Measurements from ENCODE around the gene PAX4. TPM values are rescaled to one million over a fixed set of nuclear protein-coding genes. Genes with fewer than 3 reads are reported as not detected.

Gene PAX4
- total RNA-seq, 2 donors from 2014 or later: not detected

- Histone ChIP-seq H3K36me3 (no peaks in the 10 kb centered on the region), H3K4me1 (ENCODE audit: control insufficient read depth in 1 of 2, low read depth in 2 of 2) (no peaks in the 10 kb centered on the region), H3K4me3 (no peak overlapping the region), H3K27ac (no peak overlapping the region), H3K27me3 (replicated peaks; ENCODE audit: insufficient read depth) (no peaks in the 10 kb centered on the region), H3K9me3 (no peaks in the 10 kb centered on the region)
- no peak for ATAC-seq (ENCODE audit: insufficient number of reproducible peaks, low FRiP score, low read depth)
- DNase-seq (ENCODE audit: low spot score): no peak
- TF ChIP-seq CTCF (IDR thresholded peaks at IDR 0.05): no peak
These were observed 833 bp upstream of the PAX4 start for GRCh38 chr7:127618775-127619174.

GRCh38 chr7:127616724-127617123 lies 1.2 kb downstream of the PAX4 start:
- DNase-seq (ENCODE audit: low spot score) (no peak), ATAC-seq (ENCODE audit: insufficient number of reproducible peaks, low FRiP score, low read depth) (no peak)
- Histone ChIP-seq H3K27me3 (replicated peaks; ENCODE audit: insufficient read depth) (no peaks in the 10 kb centered on the region), H3K4me1 (ENCODE audit: control insufficient read depth in 1 of 2, low read depth in 2 of 2) (no peaks in the 10 kb centered on the region), H3K9me3 (no peaks in the 10 kb centered on the region), H3K4me3 (no peak overlapping the region), H3K27ac (no peak overlapping the region), H3K36me3 (no peaks in the 10 kb centered on the region)
- TF ChIP-seq CTCF (IDR thresholded peaks at IDR 0.05): no peak

GRCh38 chr7:127612263-127612662 lies 5.7 kb downstream of the PAX4 start:
- Histone ChIP-seq H3K9me3 (peaks cover 5% of the 10 kb centered on the region), H3K27ac (no peak overlapping the region), H3K4me1 (ENCODE audit: control insufficient read depth in 1 of 2, low read depth in 2 of 2) (no peaks in the 10 kb centered on the region), H3K36me3 (no peaks in the 10 kb centered on the region), H3K4me3 (no peak overlapping the region), H3K27me3 (replicated peaks; ENCODE audit: insufficient read depth) (no peaks in the 10 kb centered on the region)
- TF ChIP-seq CTCF (IDR thresholded peaks at IDR 0.05): no peak
- ATAC-seq (ENCODE audit: insufficient number of reproducible peaks, low FRiP score, low read depth) (no peak), DNase-seq (ENCODE audit: low spot score) (no peak)

- H3K4me3 ChIP-seq: no peak overlapping the region
- no peaks in the 10 kb centered on the region for H3K4me1 ChIP-seq (ENCODE audit: control insufficient read depth in 1 of 2, low read depth in 2 of 2)
- DNase-seq (ENCODE audit: low spot score) (no peak), ATAC-seq (ENCODE audit: insufficient number of reproducible peaks, low FRiP score, low read depth) (no peak)
- no peaks in the 10 kb centered on the region for H3K27me3 ChIP-seq (replicated peaks; ENCODE audit: insufficient read depth)
- H3K27ac ChIP-seq: no peak overlapping the region
- TF ChIP-seq CTCF (IDR thresholded peaks at IDR 0.05): no peak
- peaks cover 5% of the 10 kb centered on the region for H3K9me3 ChIP-seq
- no peaks in the 10 kb centered on the region for H3K36me3 ChIP-seq
These were observed 8.6 kb downstream of the PAX4 start for GRCh38 chr7:127609297-127609696.

- no peaks in the 10 kb centered on the region for H3K27me3 ChIP-seq (replicated peaks; ENCODE audit: insufficient read depth)
- H3K36me3 ChIP-seq: no peaks in the 10 kb centered on the region
- no peak overlapping the region for H3K27ac ChIP-seq
- DNase-seq (ENCODE audit: low spot score) (no peak), ATAC-seq (ENCODE audit: insufficient number of reproducible peaks, low FRiP score, low read depth) (no peak)
- H3K4me1 ChIP-seq (ENCODE audit: control insufficient read depth in 1 of 2, low read depth in 2 of 2): no peaks in the 10 kb centered on the region
- H3K4me3 ChIP-seq: no peak overlapping the region
- H3K9me3 ChIP-seq: peaks cover 5% of the 10 kb centered on the region
- no peak for TF ChIP-seq CTCF (IDR thresholded peaks at IDR 0.05)
These were observed 9.5 kb downstream of the PAX4 start for GRCh38 chr7:127608446-127608845.
